ENCODE results near the gene TSHZ2. TPM values are rescaled to one million over a fixed set of nuclear protein-coding genes. Genes with fewer than 3 reads are reported as not detected.

Gene TSHZ2, protein sequence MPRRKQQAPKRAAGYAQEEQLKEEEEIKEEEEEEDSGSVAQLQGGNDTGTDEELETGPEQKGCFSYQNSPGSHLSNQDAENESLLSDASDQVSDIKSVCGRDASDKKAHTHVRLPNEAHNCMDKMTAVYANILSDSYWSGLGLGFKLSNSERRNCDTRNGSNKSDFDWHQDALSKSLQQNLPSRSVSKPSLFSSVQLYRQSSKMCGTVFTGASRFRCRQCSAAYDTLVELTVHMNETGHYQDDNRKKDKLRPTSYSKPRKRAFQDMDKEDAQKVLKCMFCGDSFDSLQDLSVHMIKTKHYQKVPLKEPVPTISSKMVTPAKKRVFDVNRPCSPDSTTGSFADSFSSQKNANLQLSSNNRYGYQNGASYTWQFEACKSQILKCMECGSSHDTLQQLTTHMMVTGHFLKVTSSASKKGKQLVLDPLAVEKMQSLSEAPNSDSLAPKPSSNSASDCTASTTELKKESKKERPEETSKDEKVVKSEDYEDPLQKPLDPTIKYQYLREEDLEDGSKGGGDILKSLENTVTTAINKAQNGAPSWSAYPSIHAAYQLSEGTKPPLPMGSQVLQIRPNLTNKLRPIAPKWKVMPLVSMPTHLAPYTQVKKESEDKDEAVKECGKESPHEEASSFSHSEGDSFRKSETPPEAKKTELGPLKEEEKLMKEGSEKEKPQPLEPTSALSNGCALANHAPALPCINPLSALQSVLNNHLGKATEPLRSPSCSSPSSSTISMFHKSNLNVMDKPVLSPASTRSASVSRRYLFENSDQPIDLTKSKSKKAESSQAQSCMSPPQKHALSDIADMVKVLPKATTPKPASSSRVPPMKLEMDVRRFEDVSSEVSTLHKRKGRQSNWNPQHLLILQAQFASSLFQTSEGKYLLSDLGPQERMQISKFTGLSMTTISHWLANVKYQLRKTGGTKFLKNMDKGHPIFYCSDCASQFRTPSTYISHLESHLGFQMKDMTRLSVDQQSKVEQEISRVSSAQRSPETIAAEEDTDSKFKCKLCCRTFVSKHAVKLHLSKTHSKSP (N-terminal part only)
- 0.65 TPM in 1 of 2 replicates, not detected in the other for total RNA-seq

GRCh38 chr20:52972190-52972937 is at the start of gene TSHZ2:
TSS of gene TSHZ2 (plus strand) at chr20:52972358. CDS start at chr20:52973294, 936 bp downstream.

